CD4-positive, alpha-beta T cell treated with Interferon gamma for 1 hour (primary cell): ENCODE data around the gene AOAH.

Experiments
- DNase-seq: peaks from one replicate; pipeline ENCODE4 v3.0.0-alpha.2; 2020

Gene AOAH, protein sequence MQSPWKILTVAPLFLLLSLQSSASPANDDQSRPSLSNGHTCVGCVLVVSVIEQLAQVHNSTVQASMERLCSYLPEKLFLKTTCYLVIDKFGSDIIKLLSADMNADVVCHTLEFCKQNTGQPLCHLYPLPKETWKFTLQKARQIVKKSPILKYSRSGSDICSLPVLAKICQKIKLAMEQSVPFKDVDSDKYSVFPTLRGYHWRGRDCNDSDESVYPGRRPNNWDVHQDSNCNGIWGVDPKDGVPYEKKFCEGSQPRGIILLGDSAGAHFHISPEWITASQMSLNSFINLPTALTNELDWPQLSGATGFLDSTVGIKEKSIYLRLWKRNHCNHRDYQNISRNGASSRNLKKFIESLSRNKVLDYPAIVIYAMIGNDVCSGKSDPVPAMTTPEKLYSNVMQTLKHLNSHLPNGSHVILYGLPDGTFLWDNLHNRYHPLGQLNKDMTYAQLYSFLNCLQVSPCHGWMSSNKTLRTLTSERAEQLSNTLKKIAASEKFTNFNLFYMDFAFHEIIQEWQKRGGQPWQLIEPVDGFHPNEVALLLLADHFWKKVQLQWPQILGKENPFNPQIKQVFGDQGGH

DNA sequence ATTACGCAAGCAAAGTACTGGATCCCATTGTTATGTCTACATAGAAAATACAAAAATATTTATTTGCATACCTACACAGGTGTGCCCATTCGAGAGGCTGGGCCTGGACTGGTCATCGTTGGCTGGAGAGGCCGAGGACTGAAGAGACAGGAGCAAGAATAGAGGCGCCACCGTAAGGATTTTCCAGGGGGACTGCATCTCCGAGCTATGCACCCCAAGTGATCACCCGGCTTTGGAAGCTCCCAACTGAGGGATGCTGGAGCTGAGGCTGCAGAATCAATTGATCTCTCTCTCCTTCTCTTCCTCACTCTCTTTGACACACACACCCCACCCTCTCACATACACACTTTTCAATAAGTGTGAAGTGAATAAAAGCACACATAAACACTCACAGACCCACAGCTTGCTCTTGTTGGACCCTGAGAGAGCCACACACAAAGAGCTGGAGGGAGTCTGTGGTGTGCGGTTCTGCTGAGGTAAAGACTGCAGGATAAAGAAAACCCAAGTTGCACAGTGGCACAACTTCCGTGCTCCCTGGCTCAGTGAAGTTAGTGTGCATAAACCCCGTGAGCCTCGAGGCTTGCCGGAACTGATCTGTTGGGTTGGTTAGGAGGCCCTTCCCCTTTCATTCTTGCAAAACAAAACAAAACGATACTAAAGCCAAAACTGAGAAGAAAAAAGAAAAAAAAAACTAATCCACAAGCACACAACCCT, at the start of gene AOAH:
Gene AOAH, minus strand, starts transcription at position 544 of the 714 bp plus-strand sequence. Its CDS starts 346 bp downstream, at position 198.
- peak; percentile 81 for DNase-seq

DNA sequence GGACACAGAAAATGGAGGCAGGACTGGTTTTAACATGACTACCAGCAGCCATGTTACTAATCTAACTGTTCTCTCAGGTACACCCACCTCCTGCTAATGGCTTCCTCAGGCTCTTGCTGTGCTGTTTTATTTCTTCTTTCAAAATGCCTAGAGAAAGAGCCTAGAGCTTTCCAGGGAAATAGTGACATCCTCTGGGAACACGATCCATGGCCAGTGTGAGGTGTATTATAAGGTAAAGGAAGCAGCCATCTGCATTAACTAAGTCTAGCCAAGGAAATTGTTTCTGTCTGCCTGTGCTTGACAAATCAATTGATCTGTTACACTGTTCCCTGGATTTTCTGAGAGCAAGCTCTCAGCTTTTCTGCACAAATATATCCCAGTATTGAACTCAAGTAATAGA, 42.2 kb upstream of the AOAH start:
- no peak for DNase-seq

DNA sequence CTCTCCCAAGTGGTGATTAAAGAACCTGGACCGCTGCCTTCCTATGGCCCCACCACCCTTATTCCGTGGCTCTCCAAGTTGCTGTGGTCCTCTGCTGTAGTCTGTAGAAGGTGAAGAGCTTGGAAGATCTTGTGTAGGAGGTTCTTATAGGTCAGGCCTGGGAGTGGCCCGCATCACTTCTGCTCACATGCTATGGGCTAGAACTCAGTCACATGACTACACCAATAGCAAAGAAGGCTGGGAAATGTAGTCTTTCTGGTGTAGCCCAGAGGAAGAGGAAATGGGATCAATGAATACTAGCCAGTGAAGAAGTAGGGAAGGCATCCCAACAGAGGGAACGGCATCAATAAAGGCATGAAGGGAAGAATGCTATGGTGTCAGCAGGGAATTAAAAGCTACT, 41.3 kb upstream of the AOAH start:
- peak; percentile 20 for DNase-seq

DNA sequence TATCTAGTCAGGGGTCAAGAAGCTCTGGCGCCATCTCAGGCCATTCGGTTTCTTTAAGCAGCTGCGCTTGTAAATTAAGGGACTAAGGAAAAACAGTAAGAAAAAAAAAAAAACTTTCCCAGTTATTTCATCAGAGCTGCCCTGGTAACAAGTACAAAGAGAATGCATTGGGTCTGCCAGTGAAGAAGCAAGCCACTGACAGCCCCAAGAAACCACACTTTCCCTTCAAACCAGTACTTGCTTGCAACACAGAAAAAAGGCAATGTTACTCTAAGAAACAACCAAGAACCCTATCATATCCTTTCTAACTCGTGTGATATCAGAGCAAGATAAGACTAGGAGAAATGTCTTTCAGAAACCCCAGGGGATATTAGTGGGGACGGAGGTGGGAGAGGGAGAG, 40.6 kb upstream of the AOAH start:
- no peak for DNase-seq

DNA sequence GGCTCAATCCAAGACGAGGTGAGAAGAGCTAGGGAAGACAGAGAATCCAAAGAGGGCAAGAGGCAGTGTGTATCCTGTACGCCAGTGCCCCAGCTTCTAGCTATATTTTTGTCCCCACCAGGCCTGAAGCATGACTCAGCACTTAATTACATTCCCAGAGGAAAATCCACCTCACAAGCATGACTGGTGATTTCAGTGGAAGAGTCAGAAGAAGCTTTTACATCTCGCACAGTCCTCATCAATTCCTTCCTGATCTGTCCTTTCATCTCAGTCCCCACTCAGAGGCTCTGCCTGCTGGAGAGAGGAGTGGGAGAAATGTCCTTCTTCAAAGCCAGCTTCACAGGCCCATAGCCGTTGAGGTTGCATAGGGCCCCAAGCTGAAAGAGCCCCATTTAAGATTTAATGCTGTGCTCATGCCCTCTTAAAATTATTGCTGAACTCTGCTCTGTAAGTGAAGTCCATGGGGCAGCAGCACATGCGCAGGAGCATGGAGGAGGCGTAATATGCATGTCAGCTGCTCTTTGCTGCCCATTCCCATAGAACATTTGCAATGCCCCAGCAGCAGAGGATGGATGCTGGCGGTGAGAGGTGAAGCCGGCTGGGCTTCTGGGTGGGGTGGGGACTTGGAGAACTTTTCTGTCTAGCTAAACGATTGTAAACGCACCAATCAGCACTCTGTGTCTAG, 39.0 kb upstream of the AOAH start:
- no peak for DNase-seq

DNA sequence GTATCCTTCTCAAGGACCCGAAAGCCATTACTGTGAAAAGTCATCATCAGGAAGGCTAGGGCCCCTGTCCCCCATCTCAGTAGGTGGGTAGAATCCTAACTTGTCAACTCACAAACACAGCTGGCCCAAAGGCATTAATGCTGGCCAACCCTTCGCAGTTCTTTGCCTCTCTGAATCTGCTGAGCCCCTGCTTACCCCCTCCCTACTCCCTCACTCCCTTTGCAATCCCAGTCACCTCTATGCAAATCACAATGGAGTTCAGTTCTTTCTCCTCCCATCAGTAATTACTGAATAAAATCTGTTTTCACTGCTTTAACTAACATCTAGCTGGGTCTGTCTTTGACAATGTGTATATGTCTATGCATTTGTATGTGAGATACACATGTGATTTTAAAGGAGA, 38.1 kb upstream of the AOAH start:
- DNase-seq = no peak

DNA sequence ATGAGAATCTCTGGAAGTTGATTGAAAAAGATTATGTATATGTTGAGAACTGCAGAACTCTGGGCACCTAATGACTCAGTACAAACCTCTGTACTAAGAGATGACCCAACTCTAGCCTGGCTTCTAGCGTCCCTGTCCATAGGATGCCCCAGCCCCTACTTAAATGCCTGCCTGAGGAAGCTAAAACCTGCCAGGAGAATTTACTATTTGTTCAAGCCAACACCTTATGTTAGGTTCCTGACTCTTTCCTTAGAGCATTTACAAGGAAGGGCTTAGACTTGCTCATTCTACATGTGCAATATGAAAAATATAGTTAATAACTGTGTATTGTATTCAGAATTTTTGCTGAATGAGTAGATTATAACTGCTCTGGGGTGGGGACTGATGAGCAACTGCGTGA, 37.5 kb upstream of the AOAH start:
- no peak for DNase-seq

DNA sequence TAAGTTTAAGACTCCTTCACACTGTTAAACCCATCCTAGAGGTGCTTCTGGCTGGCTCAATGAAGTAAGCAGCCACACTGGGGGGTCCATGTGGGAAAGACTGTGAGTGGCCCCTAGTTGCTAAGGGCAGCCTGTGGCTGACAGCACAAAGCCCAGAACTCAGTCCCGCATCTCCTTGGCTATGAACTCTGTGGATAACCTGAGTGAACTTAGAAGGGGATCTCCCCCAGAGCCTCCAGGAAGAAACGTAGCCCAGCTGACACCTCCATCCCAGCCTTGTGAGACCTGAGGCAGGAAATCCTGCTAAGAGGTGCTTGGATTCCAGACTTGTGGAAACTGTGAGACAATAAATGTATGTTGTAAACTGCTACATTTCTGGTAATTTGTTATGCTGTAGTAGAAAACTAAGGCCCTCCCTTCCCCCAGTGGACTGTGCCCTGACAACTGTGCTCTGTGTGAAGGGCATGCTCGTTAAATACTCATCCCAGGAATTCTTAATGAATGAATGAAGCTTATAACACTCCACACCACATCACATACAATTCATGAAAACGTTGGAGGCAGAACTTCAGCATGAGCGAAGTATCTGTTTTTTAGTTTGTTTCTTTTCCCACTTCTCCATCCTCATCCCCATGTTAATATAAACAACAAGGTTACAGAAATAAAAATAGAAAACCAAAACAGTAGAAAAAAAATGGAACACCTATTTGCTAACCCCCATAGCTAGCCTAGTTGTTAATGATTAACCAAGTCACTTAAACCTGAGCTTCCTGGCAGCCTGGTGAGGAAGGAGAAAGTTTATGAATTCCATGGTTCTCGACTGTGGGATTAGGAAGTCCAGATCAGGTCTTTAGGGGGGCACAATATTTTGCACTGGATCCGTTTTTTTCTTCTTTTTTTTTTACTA, 36.8 kb upstream of the AOAH start:
- no peak for DNase-seq

DNA sequence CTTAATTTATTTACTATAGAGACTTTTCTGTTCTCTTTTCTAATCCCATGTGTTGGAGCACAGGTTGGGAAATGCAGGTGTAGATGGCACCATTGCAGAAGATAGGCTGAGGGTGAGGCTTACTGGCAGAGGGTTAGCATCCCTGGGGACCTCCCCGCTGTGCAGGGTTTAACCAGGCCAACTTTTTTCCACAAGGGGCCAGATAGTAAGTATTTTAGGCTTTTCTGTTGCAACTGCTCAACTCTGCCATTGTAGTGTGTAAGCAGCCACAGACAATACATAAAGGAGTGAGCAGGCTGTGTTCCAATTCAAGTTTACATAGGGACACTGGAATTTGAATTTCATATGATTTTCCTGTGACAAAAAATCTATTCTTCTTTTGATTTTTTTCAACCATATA, 34.6 kb upstream of the AOAH start:
- DNase-seq = no peak

DNA sequence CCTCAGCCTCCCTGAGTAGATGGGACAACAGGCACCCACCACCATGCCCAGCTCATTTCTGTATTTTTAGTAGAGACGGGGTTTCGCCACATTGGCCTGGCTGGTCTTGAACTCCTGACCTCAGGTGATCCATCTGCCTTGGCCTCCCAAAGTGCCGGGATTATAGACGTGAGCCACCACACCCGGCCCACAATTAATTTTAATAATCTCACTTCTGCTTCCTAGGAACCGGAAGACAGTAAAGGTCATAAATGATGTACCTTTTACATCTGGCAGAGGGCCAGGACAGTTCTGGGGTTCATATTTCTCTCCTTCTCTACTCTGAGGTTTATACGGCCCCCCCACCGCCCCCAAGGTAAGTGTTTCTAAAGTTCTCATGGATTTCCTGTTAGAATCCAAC, 31.2 kb upstream of the AOAH start:
- DNase-seq = no peak

DNA sequence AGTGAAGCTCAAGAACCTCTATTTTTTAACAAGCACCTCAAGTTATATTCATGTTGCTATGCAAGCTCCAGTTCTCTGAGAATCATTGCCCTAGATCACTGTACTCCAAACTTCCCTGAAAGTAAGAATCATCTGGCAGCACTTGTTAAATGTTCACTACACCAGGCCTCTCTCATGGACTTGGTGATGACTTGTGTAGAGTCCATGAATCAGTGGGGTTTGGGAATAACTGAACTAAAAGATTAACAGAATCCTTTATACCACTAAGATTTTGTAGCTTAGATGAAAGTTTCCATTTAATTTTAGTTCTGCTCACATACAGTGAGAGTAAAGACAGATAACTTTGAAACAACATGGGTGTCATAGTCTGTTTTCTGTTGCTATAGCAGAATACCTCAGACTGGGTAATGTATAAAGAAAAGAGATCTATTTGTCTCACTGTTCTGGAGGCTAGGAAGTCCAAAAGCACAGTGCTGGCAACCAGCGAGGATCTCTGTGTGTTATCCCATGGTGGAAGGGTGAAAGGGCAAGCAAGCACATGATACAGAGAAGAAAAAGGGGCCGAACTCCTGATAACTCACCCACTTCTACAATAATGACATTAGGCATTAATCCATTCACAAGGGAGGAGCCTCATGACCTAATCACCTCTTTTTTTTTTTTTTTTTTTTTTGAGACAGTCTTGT, 27.9 kb upstream of the AOAH start:
- DNase-seq = no peak

DNA sequence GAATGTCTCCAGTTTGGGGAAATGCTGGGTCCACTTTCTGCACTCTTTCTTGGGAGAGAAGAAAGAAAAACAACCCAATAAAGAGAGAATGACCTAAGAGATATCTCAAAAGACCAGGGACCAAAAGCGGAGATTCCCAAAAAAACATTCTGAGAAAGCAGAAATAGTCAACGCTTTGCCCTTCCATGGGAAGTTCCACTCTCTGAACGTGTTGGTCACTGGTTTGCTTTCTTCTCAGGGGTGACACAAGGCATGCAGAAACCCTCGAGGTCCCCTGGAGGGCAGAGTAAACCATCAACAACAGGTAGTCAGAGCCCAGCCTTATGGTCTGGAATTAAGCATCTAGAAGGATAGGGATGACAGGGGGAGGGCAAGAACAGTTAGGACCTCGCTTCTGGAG, 26.2 kb upstream of the AOAH start:
- DNase-seq = no peak

DNA sequence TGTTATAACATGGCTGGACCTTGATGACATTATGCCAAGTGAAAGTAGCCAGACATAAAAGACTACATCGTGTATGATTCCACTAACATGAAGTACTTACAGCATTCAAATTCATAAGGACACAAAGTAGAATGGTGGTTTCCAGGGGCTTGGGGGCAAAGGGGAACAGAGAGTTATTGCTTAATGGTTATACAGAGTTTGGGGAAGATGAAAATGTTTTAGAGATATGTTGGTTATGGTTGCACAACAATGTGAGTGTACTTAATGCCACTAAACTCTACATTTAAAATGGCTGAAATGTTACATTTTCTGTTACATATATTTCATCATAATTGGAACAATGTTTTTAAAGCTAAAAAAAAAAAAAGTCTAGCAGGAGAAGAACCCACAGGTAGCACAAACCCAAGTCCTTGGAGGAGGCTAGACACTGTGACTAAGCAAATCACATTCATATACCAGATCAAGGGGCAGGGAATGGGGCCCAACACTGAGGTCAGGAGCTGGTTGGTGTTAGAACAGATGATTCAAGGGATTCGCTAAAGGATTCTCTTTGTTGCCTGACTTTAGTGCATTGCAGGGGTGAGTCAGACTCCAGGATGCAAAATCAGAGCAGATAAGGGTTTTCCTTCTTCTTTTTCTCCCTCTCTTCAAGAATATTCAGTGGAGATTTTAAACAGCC, 25.1 kb upstream of the AOAH start:
- DNase-seq = no peak

DNA sequence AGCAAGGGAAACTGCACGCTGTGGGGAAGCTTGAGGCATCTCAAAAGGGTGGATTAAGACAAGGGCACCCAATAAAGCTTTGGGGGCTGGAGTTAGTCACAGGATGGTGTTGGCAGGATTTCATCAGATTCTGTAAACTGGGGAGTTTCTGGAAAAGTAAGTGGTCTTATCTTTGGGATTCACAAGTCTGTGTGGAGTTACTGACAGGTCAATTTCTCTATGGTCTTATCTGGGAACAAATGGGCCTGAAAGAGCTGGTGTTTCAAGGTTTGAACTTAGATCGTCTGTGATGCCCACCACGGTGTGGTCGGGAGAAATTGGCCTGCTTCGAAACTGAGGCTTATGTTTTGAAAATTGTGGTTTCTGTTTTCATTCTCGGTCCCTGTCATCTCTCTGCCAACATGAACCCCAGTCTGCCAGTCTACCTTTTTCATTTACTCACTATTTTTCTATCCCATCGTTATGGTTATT, 23.8 kb upstream of the AOAH start:
- no peak for DNase-seq

DNA sequence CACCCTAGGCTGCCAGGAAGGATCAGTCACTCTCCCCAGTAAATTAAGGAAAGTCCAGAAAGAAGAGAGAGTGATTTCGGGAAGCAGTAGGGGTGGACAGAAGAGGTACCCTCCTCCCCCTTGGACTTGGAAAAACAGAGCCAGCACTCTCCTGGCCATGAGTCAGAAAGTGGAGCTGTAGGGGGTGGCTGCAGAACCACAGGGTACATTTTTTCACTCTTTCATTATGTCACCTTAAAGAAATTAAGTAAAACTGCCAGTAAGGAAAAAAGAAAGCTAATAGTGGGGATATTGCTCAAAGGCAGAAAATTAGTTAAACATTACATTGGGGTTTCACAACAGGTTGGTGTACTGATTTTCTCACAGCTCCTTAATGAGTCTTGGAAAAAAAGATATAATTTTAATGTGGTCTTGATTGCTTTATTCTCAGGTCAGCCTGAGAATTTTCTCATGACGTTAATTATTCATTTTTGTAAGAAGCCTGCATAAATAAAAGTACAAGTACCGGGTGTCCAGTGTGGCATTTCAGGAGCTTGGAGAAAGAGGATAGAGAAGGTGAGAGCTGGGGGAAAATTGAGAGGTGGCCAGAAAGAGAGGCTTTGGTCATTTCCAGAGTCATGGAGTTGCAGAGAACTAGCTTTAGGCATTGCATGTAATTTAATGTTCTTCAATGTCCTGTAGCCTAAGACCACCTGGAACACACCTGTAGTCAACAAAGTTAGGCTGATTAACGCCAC, 23.2 kb upstream of the AOAH start:
- no peak for DNase-seq

DNA sequence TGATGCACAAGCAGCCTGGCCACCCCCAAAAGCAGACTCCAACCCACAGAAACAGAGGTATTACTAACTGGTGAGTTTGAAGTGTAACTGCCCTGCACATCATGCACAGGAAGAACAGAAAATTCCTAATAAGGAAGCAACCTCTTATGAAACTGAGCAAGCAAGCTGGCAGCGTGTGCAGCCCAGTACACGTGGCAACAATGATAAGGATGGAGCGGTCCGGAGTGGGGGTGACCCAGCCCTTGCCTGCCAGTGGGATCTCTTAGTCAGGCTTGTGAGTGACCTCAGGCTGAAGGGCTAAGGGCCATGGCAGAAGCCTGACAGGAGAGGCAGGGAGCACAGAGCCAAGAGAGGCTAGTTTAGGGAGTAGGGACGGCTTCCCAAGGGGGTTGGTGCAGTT, 22.1 kb upstream of the AOAH start:
- DNase-seq = peak; percentile 21

DNA sequence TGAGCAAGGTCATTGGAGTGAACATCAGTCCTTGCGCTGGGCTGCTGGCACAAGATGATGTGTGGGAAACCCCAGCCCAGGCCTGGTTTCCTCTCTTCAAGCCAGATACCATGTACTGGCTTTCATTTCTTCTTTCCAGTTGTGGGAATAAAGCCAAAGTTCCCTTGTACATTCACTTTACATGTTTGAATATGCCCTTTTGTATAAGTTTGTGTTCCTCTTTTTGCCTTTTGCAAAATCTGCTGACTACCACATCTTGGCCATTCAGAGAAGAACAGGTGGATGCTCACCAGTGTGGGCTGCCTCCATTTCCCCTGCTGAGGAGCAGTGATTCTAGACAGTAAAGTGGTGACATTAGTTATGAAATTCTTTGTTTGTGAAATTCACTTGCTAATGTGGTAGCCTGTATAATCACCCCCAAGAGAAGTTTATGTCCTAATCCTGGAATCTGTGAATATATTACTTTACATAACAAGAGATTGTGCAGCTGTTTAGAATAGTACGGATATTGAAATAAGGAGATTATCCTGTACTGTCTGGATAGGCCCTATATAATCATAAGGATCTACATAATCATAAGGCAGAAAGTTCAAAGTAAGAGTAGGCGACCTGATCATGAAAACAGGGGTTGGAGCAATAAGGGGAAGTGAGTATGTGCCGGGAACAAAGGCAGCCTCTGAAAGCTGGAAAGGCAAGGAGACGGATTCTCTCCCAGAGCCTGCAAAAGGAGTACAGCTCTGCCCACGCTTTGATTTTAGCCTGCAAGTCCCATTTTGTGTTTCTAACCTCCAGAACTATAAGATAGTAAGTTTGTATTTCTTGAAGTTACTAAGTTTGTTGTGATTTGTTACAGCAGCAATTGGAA, 18.8 kb upstream of the AOAH start:
- peak; percentile 55 for DNase-seq

DNA sequence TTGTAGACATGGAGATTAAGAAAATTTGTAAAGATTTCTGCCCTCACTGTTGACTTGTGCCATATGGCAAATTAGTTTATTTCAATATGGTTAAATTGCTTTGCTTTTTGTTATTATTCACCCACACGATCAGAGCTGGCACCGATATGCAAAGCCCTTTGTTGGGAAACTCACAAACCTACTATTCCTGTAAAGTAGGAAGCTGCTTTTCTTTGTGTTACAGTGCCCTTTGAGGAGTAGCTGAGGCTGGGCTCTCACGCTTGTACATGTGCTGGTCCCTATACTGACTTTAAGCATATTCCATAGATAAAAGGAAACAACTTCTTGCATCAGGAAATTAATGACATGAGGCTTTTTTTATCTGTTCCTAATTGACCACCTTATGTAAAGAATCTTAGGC, 17.6 kb upstream of the AOAH start:
- DNase-seq = no peak

DNA sequence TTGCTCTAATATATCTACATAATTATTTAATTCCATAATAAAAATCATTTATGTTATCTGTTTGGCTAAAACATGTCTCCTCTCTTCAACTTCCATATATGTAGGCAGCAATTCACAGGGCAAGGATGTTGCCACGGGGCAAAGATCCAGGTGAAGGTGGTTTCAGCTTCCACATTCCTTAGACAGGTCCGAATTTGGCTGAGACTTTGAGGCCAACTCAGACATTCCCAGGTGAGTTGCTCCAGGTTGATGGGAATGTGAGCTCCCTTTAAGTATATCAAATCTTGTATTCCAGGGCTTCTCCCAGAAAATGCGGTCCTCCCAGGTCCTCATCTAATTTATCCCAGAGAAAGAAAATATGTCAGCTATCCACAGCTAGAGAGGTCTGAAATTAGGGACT, 15.1 kb upstream of the AOAH start:
- DNase-seq = no peak

DNA sequence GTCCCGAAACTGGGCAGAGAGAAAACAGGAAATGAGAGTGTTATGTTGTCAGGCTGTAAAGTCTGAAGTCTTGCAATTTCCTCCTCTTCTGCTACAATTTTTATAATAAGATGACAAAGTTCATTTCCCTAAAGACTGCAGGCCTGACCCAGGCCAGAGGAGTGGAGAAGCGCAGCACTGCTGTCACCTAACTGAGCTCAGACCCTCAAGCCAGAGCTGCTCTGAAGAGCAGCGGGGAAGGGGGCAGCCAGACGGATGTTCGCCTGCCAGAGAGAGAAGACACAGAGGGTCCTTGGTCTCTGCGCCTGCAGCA, 12.6 kb upstream of the AOAH start:
- DNase-seq = peak; percentile 41
